SK-N-SH (cell line): ENCODE measurements around the gene ERLIN1. TPM values are rescaled to one million over a fixed set of nuclear protein-coding genes. Genes with fewer than 3 reads are reported as not detected.

Experiments
- CTCF ChIA-PET: fragments of 300-600, 350-600 bp; formaldehyde crosslinking; extraction: SDS; loops from one replicate; lab custom pipeline; 2021; lab: Yijun Ruan, JAX
- POLR2A ChIA-PET: fragments of 350-600 bp; sonication (Branson Sonifier 250); formaldehyde crosslinking; extraction: SDS; loops from one replicate; lab custom pipeline; 2020; ENCODE audit warnings: antibody characterized with exemption, inconsistent platforms; lab: Yijun Ruan, JAX
- DNase-seq: peaks from one replicate; pipeline ENCODE4 v3.0.0; 2012
- H2AFZ ChIP-seq: fragments of 200-600 bp; sonication (generic); 2 replicates; pipeline ENCODE4 v1.8.1; 2016; ENCODE audit warnings: antibody characterized with exemption, mild to moderate bottlenecking, low read depth
- H3F3A ChIP-seq: fragments of 200-600 bp; sonication (generic); replicated peaks from 2 replicates; pipeline ENCODE3; 2016; ENCODE audit warnings: antibody characterized with exemption, mild to moderate bottlenecking; ENCODE audit not compliant: insufficient read depth
- H3K27ac ChIP-seq, 2 experiments: fragments of 200-500 bp in 1 of 2; fragments of 200-600 bp in 1 of 2; sonication (Bioruptor generic) in 1 of 2; sonication (generic), shearing (Covaris generic) in 1 of 2; 2 replicates each; pipeline versions ENCODE4 v1.5.1 to v1.6.1; 2014 to 2016; ENCODE audit warnings: low read depth in 2 of 2, inconsistent platforms in 1 of 2, low read length in 1 of 2, mild to moderate bottlenecking in 1 of 2, mixed read lengths in 1 of 2
- H3K27me3 ChIP-seq: fragments of 200-600 bp; sonication (generic), shearing (Covaris generic); 2 replicates; pipeline ENCODE4 v1.6.1; 2016; ENCODE audit warnings: mixed run types; ENCODE audit not compliant: insufficient read depth
- H3K36me3 ChIP-seq, 2 experiments: fragments of 200-500 bp in 1 of 2; fragments of 200-600 bp in 1 of 2; sonication (Bioruptor generic) in 1 of 2; sonication (generic) in 1 of 2; replicated peaks in 1 of 2; 2 replicates each; pipeline versions ENCODE3 to v1.5.1; 2014 to 2016; ENCODE audit warnings: low read length in 1 of 2, mild to moderate bottlenecking in 1 of 2; ENCODE audit not compliant: insufficient read depth in 2 of 2, control insufficient read depth in 1 of 2
- H3K4me1 ChIP-seq, 2 experiments: fragments of 200-500 bp in 1 of 2; fragments of 200-600 bp in 1 of 2; sonication (Bioruptor generic) in 1 of 2; sonication (generic), shearing (Covaris generic) in 1 of 2; 2 replicates each; pipeline versions ENCODE4 v1.5.1 to v1.6.1; 2014 to 2016; ENCODE audit warnings: low read depth in 1 of 2, low read length in 1 of 2, mixed run types in 1 of 2; ENCODE audit not compliant: insufficient read depth in 2 of 2, control insufficient read depth in 1 of 2
- H3K4me2 ChIP-seq: fragments of 200-600 bp; sonication (generic), shearing (Covaris generic); 2 replicates; pipeline ENCODE4 v1.6.1; 2017; ENCODE audit warnings: mixed run types
- H3K4me3 ChIP-seq, 2 experiments: fragments of 200-500 bp in 1 of 2; fragments of 200-600 bp in 1 of 2; sonication (Bioruptor generic) in 1 of 2; sonication (generic), shearing (Covaris generic) in 1 of 2; 2 replicates each; pipeline versions ENCODE4 v1.5.1 to v1.8.1; 2014 to 2016; ENCODE audit warnings: low read depth in 2 of 2, inconsistent platforms in 1 of 2, low read length in 1 of 2, mild to moderate bottlenecking in 1 of 2, mixed read lengths in 1 of 2, moderate library complexity in 1 of 2
- H3K79me2 ChIP-seq: fragments of 200-600 bp; sonication (generic); 2 replicates; pipeline ENCODE4 v1.8.1; 2017; ENCODE audit warnings: mild to moderate bottlenecking; ENCODE audit not compliant: insufficient read depth
- H3K9ac ChIP-seq: fragments of 200-600 bp; sonication (generic); 2 replicates; pipeline ENCODE4 v1.6.1; 2017; ENCODE audit warnings: mixed run types
- H3K9me2 ChIP-seq: fragments of 200-600 bp; sonication (generic); 2 replicates; pipeline ENCODE4 v1.6.1; 2017; ENCODE audit warnings: mixed run types
- H3K9me3 ChIP-seq: fragments of 200-600 bp; sonication (generic); 2 replicates; pipeline ENCODE4 v1.6.1; 2017; ENCODE audit warnings: mixed run types, mild to moderate bottlenecking, moderate library complexity
- H4K20me1 ChIP-seq: fragments of 200-600 bp; sonication (generic); 2 replicates; pipeline ENCODE4 v1.6.1; 2017; ENCODE audit warnings: mild to moderate bottlenecking, mixed run types; ENCODE audit not compliant: insufficient read depth
- CHD2 ChIP-seq: fragments of 150-350 bp; IDR thresholded peaks from 2 replicates; pipeline ENCODE4 v1.6.1; 2018; ENCODE audit warnings: low read length; ENCODE audit not compliant: partially characterized antibody
- FOSL2 ChIP-seq: IDR thresholded peaks from 2 replicates; pipeline ENCODE4 v1.4.0; 2012; ENCODE audit warnings: low read depth, mild to moderate bottlenecking, moderate library complexity, borderline replicate concordance
- FOXM1 ChIP-seq: IDR thresholded peaks from 2 replicates; pipeline ENCODE4 v1.4.0; 2012; ENCODE audit warnings: low read depth, mild to moderate bottlenecking
- GABPA ChIP-seq: IDR thresholded peaks from 2 replicates; pipeline ENCODE4 v1.4.0; 2012; ENCODE audit warnings: low read depth, mild to moderate bottlenecking
- GATA2 ChIP-seq: sonication (generic); formaldehyde crosslinking; IDR thresholded peaks from 2 replicates; pipeline ENCODE4 v1.5.0; 2020; ENCODE audit warnings: mild to moderate bottlenecking, missing genetic modification reagents
- IRF3 ChIP-seq: fragments of 150-350 bp; IDR thresholded peaks from 2 replicates; pipeline ENCODE4 v1.6.1; 2016; ENCODE audit warnings: mild to moderate bottlenecking, low read depth, low read length
- MXI1 ChIP-seq: IDR thresholded peaks from 2 replicates; pipeline ENCODE4 v1.6.1; 2012; ENCODE audit warnings: mild to moderate bottlenecking, low read depth, low read length, improper control_type of control experiment
- PBX3 ChIP-seq: IDR thresholded peaks from 2 replicates; pipeline ENCODE4; 2012
- RAD21 ChIP-seq: IDR thresholded peaks from 2 replicates; pipeline ENCODE4 v1.6.1; 2012; ENCODE audit warnings: mild to moderate bottlenecking, low read length
- RCOR1 ChIP-seq: fragments of 150-350 bp; IDR thresholded peaks from 2 replicates; pipeline ENCODE4 v1.6.1; 2017; ENCODE audit warnings: antibody characterized with exemption, low read length
- SIN3A ChIP-seq: IDR thresholded peaks from 2 replicates; pipeline ENCODE4 v1.6.1; 2012; ENCODE audit warnings: low read depth, mild to moderate bottlenecking, low read length, moderate library complexity, borderline replicate concordance
- SMC3 ChIP-seq: IDR thresholded peaks from 2 replicates; pipeline ENCODE4 v1.6.1; 2012; ENCODE audit warnings: low read depth, low read length, improper control_type of control experiment
- TEAD4 ChIP-seq: IDR thresholded peaks from 2 replicates; pipeline ENCODE4 v1.4.0; 2012; ENCODE audit warnings: mild to moderate bottlenecking, borderline replicate concordance; ENCODE audit not compliant: insufficient read depth
- YY1 ChIP-seq: IDR thresholded peaks from 2 replicates; pipeline ENCODE4 v1.4.0; 2012; ENCODE audit warnings: low read depth, mild to moderate bottlenecking
- WGBS: methylation state at CpG from one replicate; pipeline ENCODE4 v1.1.6; 2017; ENCODE audit warnings: low lambda C conversion rate; 5-methylcytosine and 5-hydroxymethylcytosine counted together
- polyA plus RNA-seq, 3 experiments: library from polyadenylated mRNA; depleted of rRNA; stranded (reverse); fragments of >200 nt; gene quantifications; 2 replicates each; pipeline ENCODE4 v1.2.3, GENCODE V29; 2012

ERLIN1 gene
- polyA plus RNA-seq, 1 of the 3 experiments (the other 2 are of a cell fraction) = 43.8 TPM

- no peak overlapping the region for H2AFZ ChIP-seq
- H3K27me3 ChIP-seq = no peaks in the 10 kb centered on the region
- DNase-seq = no peak
- POLR2A ChIA-PET = no interaction called here
- H3K9me3 ChIP-seq = peaks cover 10% of the 10 kb centered on the region; the same call in 1 of the 2 replicates
- H3K9ac ChIP-seq = no peak overlapping the region
- no peak overlapping the region for H3K4me2 ChIP-seq
- peaks cover 47% of the 10 kb centered on the region in 2 experiments for H3K36me3 ChIP-seq
- H3K4me1 ChIP-seq = no peaks in the 10 kb centered on the region; a peak in 1 of 4 replicates
- H3K79me2 ChIP-seq = peaks cover 14% of the 10 kb centered on the region
- 100% methylated on average over 1 of the region's 1 CpG for WGBS
- TF ChIP-seq IRF3 (no peak), FOSL2 (no peak), CHD2 (no peak), GATA2 (no peak), RAD21 (no peak), GABPA (no peak), YY1 (no peak), TEAD4 (no peak)
- H3K27ac ChIP-seq = no peak overlapping the region
- H4K20me1 ChIP-seq = no peaks in the 10 kb centered on the region
- H3K4me3 ChIP-seq = no peak overlapping the region
- H3K9me2 ChIP-seq = no peaks in the 10 kb centered on the region
- CTCF ChIA-PET = interaction anchor here (0.9 to 1.8 kb wide), 2 partner anchors 11 to 27 kb away, joined by 3 to 4 read pairs; no protein-coding TSS in a partner anchor
- peaks cover 7% of the 10 kb centered on the region for H3F3A ChIP-seq
Observed at GRCh38 chr10:100168313-100168643, 17.6 kb downstream of the ERLIN1 start.

GRCh38 chr10:100167553-100168312, 18.1 kb downstream of the ERLIN1 start:
- no peaks in the 10 kb centered on the region for H3K9me2 ChIP-seq
- no peaks in the 10 kb centered on the region for H3K27me3 ChIP-seq
- peaks cover 45 to 46% of the 10 kb centered on the region in 2 experiments for H3K36me3 ChIP-seq
- H3K4me1 ChIP-seq = no peaks in the 10 kb centered on the region; a peak in 1 of 4 replicates
- peaks cover 14% of the 10 kb centered on the region for H3K79me2 ChIP-seq
- no peak overlapping the region for H3K4me2 ChIP-seq
- peaks cover 7% of the 10 kb centered on the region for H3F3A ChIP-seq
- CTCF ChIA-PET = interaction anchor here (0.9 to 1.8 kb wide), 3 partner anchors 11 to 27 kb away, joined by 3 to 4 read pairs (median 4); no protein-coding TSS in a partner anchor
- H4K20me1 ChIP-seq = no peaks in the 10 kb centered on the region
- no peak for TF ChIP-seq GATA2
- no peak for TF ChIP-seq MXI1
- TF ChIP-seq FOXM1 = no peak
- no peak for TF ChIP-seq SMC3
- no peak for TF ChIP-seq RCOR1
- TF ChIP-seq PBX3 = no peak
- no peak for TF ChIP-seq SIN3A
- TF ChIP-seq FOSL2 = no peak
- TF ChIP-seq CHD2 = no peak
- no peak for TF ChIP-seq GABPA
- TF ChIP-seq, all 33 proteins: peak for 0
- H3K9me3 ChIP-seq = peaks cover 9% of the 10 kb centered on the region; the same call in 1 of the 2 replicates
- H3K4me3 ChIP-seq = no peak overlapping the region
- 91% methylated on average over 5 of the region's 5 CpGs for WGBS
- POLR2A ChIA-PET = no interaction called here
- no peak overlapping the region for H3K9ac ChIP-seq
- no peak overlapping the region for H3K27ac ChIP-seq
- no peak for DNase-seq
- no peak overlapping the region for H2AFZ ChIP-seq
